Tracheal epithelial cell (primary cell): ENCODE measurements around the gene SH2D4B. TPM values are rescaled to one million over a fixed set of nuclear protein-coding genes. Genes with fewer than 3 reads are reported as not detected.

Experiments used
- total RNA-seq: library from RNA; depleted of rRNA; stranded (reverse); fragments of >200 nt; gene quantifications from 2 replicates; pipeline ENCODE4 v1.2.1, GENCODE V29; 2014

The SH2D4B gene
- total RNA-seq, result under 0.01 TPM in 1 of 2 replicates, not detected in the other

DNA sequence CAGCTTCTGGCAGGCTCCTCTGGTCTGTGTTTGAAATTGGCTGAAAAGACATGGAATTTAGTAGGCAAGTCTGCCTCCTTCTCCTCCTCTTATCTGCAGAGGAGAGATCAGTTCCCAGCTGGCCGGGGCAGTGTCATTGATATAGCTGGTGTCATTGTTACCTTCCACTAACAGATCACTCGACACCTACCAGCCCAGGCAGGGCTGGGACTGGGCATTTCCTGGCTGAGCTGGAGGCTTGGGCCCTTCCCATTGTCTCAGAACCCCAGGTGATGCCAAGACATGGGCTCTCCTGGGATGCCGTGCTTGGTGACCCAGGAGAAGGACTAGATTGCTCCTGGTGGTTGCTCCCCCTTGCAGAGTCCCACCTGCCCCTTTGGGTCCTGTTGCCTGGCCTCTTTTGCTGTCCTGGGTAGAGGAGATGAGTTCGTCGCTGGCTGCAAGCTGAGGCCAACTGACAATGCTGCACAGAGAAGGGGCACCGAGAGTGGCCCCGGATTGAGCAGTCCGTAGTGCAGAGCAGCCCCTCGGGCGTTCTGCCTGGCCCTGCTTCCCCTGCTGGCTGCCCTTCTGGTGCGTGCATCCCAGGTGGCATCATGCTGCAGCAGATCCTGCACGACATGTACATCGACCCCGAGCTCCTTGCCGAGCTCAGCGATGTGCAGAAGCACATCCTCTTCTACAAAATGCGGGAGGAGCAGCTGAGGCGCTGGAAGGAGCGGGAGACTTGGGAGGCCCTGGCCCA, at the start of gene SH2D4B:
SH2D4B (plus strand) TSS at position 167 of the 745 bp plus-strand sequence; CDS start at position 597, 430 bp downstream.

Other genes starting within 250 kb of the SH2D4B start
- under 0.01 TPM in 1 of 2 replicates, not detected in the other for gene MAT1A, start 248.2 kb upstream of the SH2D4B start, total RNA-seq
- gene DYDC1, start 181.1 kb upstream of the SH2D4B start, total RNA-seq, result not detected in 2 replicates
- gene DYDC2, start 181.1 kb upstream of the SH2D4B start, total RNA-seq, result not detected in 2 replicates
- gene PRXL2A, start 129.4 kb upstream of the SH2D4B start, total RNA-seq, result 57.1 and 103 TPM in 2 replicates
- gene TSPAN14, start 83.6 kb upstream of the SH2D4B start, total RNA-seq, result 27.3 and 48.9 TPM in 2 replicates